Duodenal mucosa (tissue), 2 donors: ENCODE measurements around the gene ACTR8.

Experiments
- H3K27ac ChIP-seq: one replicate; pipeline ENCODE4 v1.7.0; 2013; ENCODE audit warnings: low read depth, low read length
- H3K27me3 ChIP-seq, 2 donors: one replicate each; pipeline ENCODE4 v1.7.0; 2013; ENCODE audit warnings: low read length in 2 of 2, control low read depth in 1 of 2; ENCODE audit not compliant: insufficient read depth in 2 of 2, control insufficient read depth in 1 of 2
- H3K36me3 ChIP-seq, 2 donors: one replicate each; pipeline ENCODE4 v1.7.0; 2013; ENCODE audit warnings: low read length in 2 of 2, control low read depth in 1 of 2; ENCODE audit not compliant: insufficient read depth in 2 of 2, control insufficient read depth in 1 of 2
- H3K4me1 ChIP-seq, 2 donors: one replicate each; pipeline ENCODE4 v1.7.0; 2013; ENCODE audit warnings: low read length in 2 of 2, control low read depth in 1 of 2; ENCODE audit not compliant: insufficient read depth in 2 of 2, control insufficient read depth in 1 of 2
- H3K4me3 ChIP-seq, 2 donors: one replicate each; pipeline ENCODE4 v1.7.0; 2013; ENCODE audit warnings: low read length in 2 of 2, low read depth in 1 of 2
- H3K9ac ChIP-seq, 2 donors: one replicate each; pipeline ENCODE4 v1.7.0; 2013; ENCODE audit warnings: low read length in 2 of 2, low read depth in 1 of 2
- H3K9me3 ChIP-seq, 2 donors: one replicate each; pipeline ENCODE4 v1.7.0; 2013; ENCODE audit warnings: low read length in 2 of 2, control low read depth in 1 of 2; ENCODE audit not compliant: control insufficient read depth in 1 of 2

The ACTR8 gene

GRCh38 chr3:53845881-53846133, 36.1 kb downstream of the ACTR8 start:
- peak overlapping the region; percentile 52 to 81 for H3K9ac ChIP-seq
- peaks cover 0 to 12% of the 10 kb centered on the region in 2 donors for H3K27me3 ChIP-seq
- H3K36me3 ChIP-seq: peaks cover 0 to 4% of the 10 kb centered on the region in 2 donors
- peak overlapping the region; percentile 76 for H3K27ac ChIP-seq
- no peaks in the 10 kb centered on the region for H3K9me3 ChIP-seq
- H3K4me3 ChIP-seq: peak overlapping the region; percentile 67 to 73
- H3K4me1 ChIP-seq: peaks cover 38 to 44% of the 10 kb centered on the region in 2 donors

DNA sequence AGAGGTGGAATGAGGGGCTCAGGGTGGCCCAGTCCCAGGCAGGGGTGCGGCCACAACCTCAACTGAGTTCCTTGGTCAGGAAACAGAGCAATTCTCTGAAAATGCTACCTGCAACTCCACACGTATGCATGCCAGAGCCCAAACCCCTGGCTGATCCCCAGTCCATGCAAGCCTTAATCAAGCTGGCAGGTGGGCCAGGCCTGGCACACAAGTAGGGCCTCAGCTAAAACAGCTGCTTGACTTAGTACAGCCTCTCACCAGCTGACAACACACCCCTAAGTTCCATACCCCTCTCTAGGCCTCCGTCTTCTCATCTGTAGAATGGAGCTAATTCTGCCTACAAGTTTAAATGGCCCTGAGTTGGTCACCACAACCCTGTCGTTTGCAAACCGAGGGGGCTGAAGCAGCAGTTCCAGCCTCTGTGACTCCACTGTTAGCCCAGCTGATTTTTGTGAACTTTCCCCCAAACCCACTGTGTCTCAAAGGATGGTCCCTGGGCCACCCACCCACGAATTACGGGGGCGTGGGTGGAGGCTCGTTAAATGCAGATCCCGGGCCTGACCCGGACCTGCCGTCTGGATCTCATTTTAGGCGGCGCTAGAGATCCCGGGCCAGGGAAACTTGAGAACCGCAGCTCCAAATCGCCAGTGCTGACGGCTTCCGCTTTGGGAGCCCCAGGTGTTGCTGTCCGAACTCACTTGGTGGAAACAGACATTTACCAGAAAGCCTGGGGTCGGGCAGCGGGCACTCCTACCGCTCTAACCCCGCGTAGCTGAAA, 36.7 kb downstream of the ACTR8 start:
- peaks cover 0 to 12% of the 10 kb centered on the region in 2 donors for H3K27me3 ChIP-seq
- H3K27ac ChIP-seq: peak overlapping the region; percentile 76
- H3K9me3 ChIP-seq: no peaks in the 10 kb centered on the region
- peak overlapping the region; percentile 52 to 81 for H3K9ac ChIP-seq
- peak overlapping the region; percentile 67 to 73 for H3K4me3 ChIP-seq
- peaks cover 38 to 44% of the 10 kb centered on the region in 2 donors for H3K4me1 ChIP-seq
- peaks cover 0 to 4% of the 10 kb centered on the region in 2 donors for H3K36me3 ChIP-seq

GRCh38 chr3:53844262-53845102, 37.5 kb downstream of the ACTR8 start:
- Histone ChIP-seq H3K4me1 (peaks cover 38 to 44% of the 10 kb centered on the region in 2 donors), H3K9ac (peak overlapping the region; percentile 53 to 81), H3K9me3 (no peaks in the 10 kb centered on the region), H3K27ac (peak overlapping the region; percentile 82), H3K36me3 (no peaks in the 10 kb centered on the region), H3K4me3 (peak overlapping the region; percentile 67 to 73), H3K27me3 (peaks cover 0 to 12% of the 10 kb centered on the region in 2 donors)

- no peaks in the 10 kb centered on the region for H3K9me3 ChIP-seq
- H3K27me3 ChIP-seq: peaks cover 0 to 12% of the 10 kb centered on the region in 2 donors
- H3K9ac ChIP-seq: peak overlapping the region; percentile 53 to 61
- peaks cover 7 to 8% of the 10 kb centered on the region in 2 donors for H3K36me3 ChIP-seq
- H3K4me3 ChIP-seq: peak overlapping the region; percentile 43 to 73
- peak overlapping the region; percentile 82 for H3K27ac ChIP-seq
- peaks cover 38 to 44% of the 10 kb centered on the region in 2 donors for H3K4me1 ChIP-seq
Observed at GRCh38 chr3:53843195-53844177, 38.5 kb downstream of the ACTR8 start.

- H3K4me3 ChIP-seq: peak overlapping the region in 1 of 2 donors; percentile 34
- H3K27me3 ChIP-seq: peaks cover 0 to 12% of the 10 kb centered on the region in 2 donors
- peaks cover 7 to 12% of the 10 kb centered on the region in 2 donors for H3K36me3 ChIP-seq
- no peaks in the 10 kb centered on the region for H3K9me3 ChIP-seq
- H3K4me1 ChIP-seq: peaks cover 38 to 44% of the 10 kb centered on the region in 2 donors
- peak overlapping the region; percentile 11 to 61 for H3K9ac ChIP-seq
- peak overlapping the region; percentile 57 for H3K27ac ChIP-seq
Observed at GRCh38 chr3:53842436-53843194, 39.3 kb downstream of the ACTR8 start.

DNA sequence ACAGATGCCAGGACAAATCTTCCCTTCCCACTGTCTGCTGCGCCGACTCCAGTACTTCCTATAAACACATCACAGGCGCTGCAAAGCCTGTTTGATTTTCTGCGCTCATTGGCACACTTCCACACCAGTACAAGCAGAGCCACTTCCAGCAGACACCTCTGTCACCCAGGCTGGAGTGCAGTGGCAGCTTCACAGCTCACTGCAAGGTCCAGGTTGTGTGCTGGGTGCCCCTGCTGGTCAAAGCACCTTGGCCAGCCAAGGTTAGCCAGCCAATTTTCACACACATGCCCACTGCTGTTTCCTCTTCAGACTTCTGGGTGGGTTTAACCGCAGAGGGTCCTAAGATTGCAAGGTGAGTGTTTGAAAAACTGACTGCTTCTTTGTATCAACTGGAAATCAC, 40.7 kb downstream of the ACTR8 start:
- Histone ChIP-seq H3K27ac (no peak overlapping the region), H3K9ac (no peak overlapping the region), H3K4me3 (no peak overlapping the region), H3K36me3 (peaks cover 7 to 17% of the 10 kb centered on the region in 2 donors), H3K4me1 (peaks cover 31 to 38% of the 10 kb centered on the region in 2 donors), H3K27me3 (peaks cover 0 to 5% of the 10 kb centered on the region in 2 donors), H3K9me3 (no peaks in the 10 kb centered on the region)

GRCh38 chr3:53837331-53837730, 44.6 kb downstream of the ACTR8 start:
- H3K9me3 ChIP-seq: no peaks in the 10 kb centered on the region
- peaks cover 7 to 31% of the 10 kb centered on the region in 2 donors for H3K36me3 ChIP-seq
- H3K4me3 ChIP-seq: no peak overlapping the region
- no peaks in the 10 kb centered on the region for H3K27me3 ChIP-seq
- H3K4me1 ChIP-seq: peaks cover 3 to 7% of the 10 kb centered on the region in 2 donors
- no peak overlapping the region for H3K9ac ChIP-seq
- no peak overlapping the region for H3K27ac ChIP-seq

GRCh38 chr3:53836084-53836872, 45.7 kb downstream of the ACTR8 start:
- Histone ChIP-seq H3K27me3 (no peaks in the 10 kb centered on the region), H3K4me1 (peaks cover 0 to 3% of the 10 kb centered on the region in 2 donors), H3K27ac (no peak overlapping the region), H3K36me3 (peaks cover 7 to 31% of the 10 kb centered on the region in 2 donors), H3K9me3 (no peaks in the 10 kb centered on the region), H3K9ac (no peak overlapping the region), H3K4me3 (no peak overlapping the region)
